Neural cell (in vitro differentiated cells): ENCODE data around the gene CIRBP. TPM values are rescaled to one million over a fixed set of nuclear protein-coding genes. Genes with fewer than 3 reads are reported as not detected.

Experiments
- H2AFZ ChIP-seq: fragments of 200-600, 300-800 bp; sonication (generic), shearing (Covaris generic); 2 replicates; pipeline ENCODE4 v1.6.0; 2014; ENCODE audit warnings: low read depth, mild to moderate bottlenecking, antibody characterized with exemption, low read length, moderate library complexity
- H3F3A ChIP-seq: fragments of 200-600 bp; shearing (Covaris generic); 2 replicates; pipeline ENCODE4 v1.6.1; 2016; ENCODE audit warnings: mild to moderate bottlenecking, moderate library complexity, mixed read lengths, antibody characterized with exemption, low read length; ENCODE audit not compliant: insufficient read depth, poor library complexity, severe bottlenecking
- H3K27ac ChIP-seq: fragments of 200-600, 300-800 bp; sonication (generic), shearing (Covaris generic); 2 replicates; pipeline ENCODE4 v1.5.1; 2014; ENCODE audit warnings: mild to moderate bottlenecking, low read length, moderate library complexity
- H3K27me3 ChIP-seq: fragments of 300-800, 200-600 bp; sonication (generic), shearing (Covaris generic); 2 replicates; pipeline ENCODE4 v1.6.0; 2014; ENCODE audit warnings: mild to moderate bottlenecking, low read depth, low read length, moderate library complexity; ENCODE audit not compliant: insufficient read depth
- H3K36me3 ChIP-seq: fragments of 300-800, 200-600 bp; sonication (generic), shearing (Covaris generic); 2 replicates; pipeline ENCODE4 v1.5.1; 2014; ENCODE audit warnings: mild to moderate bottlenecking, antibody characterized with exemption, low read length, moderate library complexity; ENCODE audit not compliant: insufficient read depth
- H3K4me2 ChIP-seq: fragments of 300-800, 200-600 bp; sonication (generic), shearing (Covaris generic); 2 replicates; pipeline ENCODE4 v1.6.0; 2014; ENCODE audit warnings: mild to moderate bottlenecking, low read length
- H3K4me3 ChIP-seq: fragments of 300-800, 200-600 bp; sonication (generic), shearing (Covaris generic); 2 replicates; pipeline ENCODE4 v1.5.1; 2014; ENCODE audit warnings: mild to moderate bottlenecking, low read length, moderate library complexity
- H3K79me2 ChIP-seq: fragments of 200-600 bp; shearing (Covaris generic); replicated peaks from 2 replicates; pipeline ENCODE4 v1.6.0; 2014; ENCODE audit warnings: mild to moderate bottlenecking, low read length, moderate library complexity; ENCODE audit not compliant: insufficient read depth
- H3K9ac ChIP-seq: fragments of 300-800, 200-600 bp; sonication (generic), shearing (Covaris generic); 2 replicates; pipeline ENCODE4 v1.6.1; 2016; ENCODE audit warnings: mild to moderate bottlenecking, low read length, mixed read lengths
- H3K9me2 ChIP-seq: fragments of 200-600 bp; shearing (Covaris generic); 2 replicates; pipeline ENCODE4 v1.6.1; 2016; ENCODE audit warnings: mild to moderate bottlenecking, low read length, mixed read lengths; ENCODE audit not compliant: insufficient read depth
- H3K9me3 ChIP-seq: fragments of 200-600, 300-800 bp; sonication (generic), shearing (Covaris generic); 2 replicates; pipeline ENCODE4 v1.6.1; 2016; ENCODE audit warnings: mild to moderate bottlenecking, mixed run types, low read length, moderate library complexity, mixed read lengths
- H4K20me1 ChIP-seq: fragments of 200-600 bp; shearing (Covaris generic); 2 replicates; pipeline ENCODE4 v1.6.1; 2016; ENCODE audit warnings: mild to moderate bottlenecking, mixed run types; ENCODE audit not compliant: insufficient read depth
- CTCF ChIP-seq: fragments of 450-650 bp; IDR thresholded peaks from 2 replicates; pipeline ENCODE4 v1.5.1; 2014; ENCODE audit warnings: antibody characterized with exemption, mild to moderate bottlenecking, moderate library complexity; ENCODE audit not compliant: poor library complexity, severe bottlenecking
- EZH2 ChIP-seq: fragments of 200-600, 300-800 bp; shearing (Covaris generic), sonication (generic); IDR thresholded peaks from 2 replicates; pipeline ENCODE4 v1.6.1; 2014; ENCODE audit warnings: antibody characterized with exemption, low read length, borderline replicate concordance, mild to moderate bottlenecking; ENCODE audit not compliant: insufficient read depth, poor library complexity, severe bottlenecking
- MXI1 ChIP-seq: fragments of 450-650 bp; conservative IDR thresholded peaks from 2 replicates; pipeline ENCODE4 v1.6.1; 2014; ENCODE audit warnings: antibody characterized with exemption, mild to moderate bottlenecking; ENCODE audit not compliant: poor library complexity, severe bottlenecking
- POLR2AphosphoS5 ChIP-seq: IDR thresholded peaks from 2 replicates; pipeline ENCODE4 v1.6.1; 2012
- RAD21 ChIP-seq: fragments of 450-650 bp; conservative IDR thresholded peaks from 2 replicates; pipeline ENCODE4 v1.6.1; 2014; ENCODE audit warnings: antibody characterized with exemption, mild to moderate bottlenecking, moderate library complexity
- SMC3 ChIP-seq: fragments of 450-650 bp; conservative IDR thresholded peaks from 2 replicates; pipeline ENCODE4 v1.6.1; 2014; ENCODE audit warnings: antibody characterized with exemption, mild to moderate bottlenecking, moderate library complexity; ENCODE audit not compliant: poor library complexity
- polyA plus RNA-seq: library from polyadenylated mRNA; depleted of rRNA; stranded (reverse); fragments of >200 nt; gene quantifications from 2 replicates; pipeline ENCODE4 v1.2.3, GENCODE V29; 2014
- TF ChIP-seq, protein P1 (sequence below): IDR thresholded peaks from 2 replicates; pipeline ENCODE4 v1.6.1; 2012; ENCODE audit warnings: borderline replicate concordance

CIRBP gene
- polyA plus RNA-seq, 1 donor from 2014 or later: 1,663 TPM

- Histone ChIP-seq H4K20me1 (no peaks in the 10 kb centered on the region), H3K4me3 (no peak overlapping the region), H3K79me2 (peaks cover 47% of the 10 kb centered on the region), H3K9ac (peak overlapping the region; percentile 84), H3F3A (no peaks in the 10 kb centered on the region), H3K9me3 (no peaks in the 10 kb centered on the region), H3K27me3 (no peaks in the 10 kb centered on the region), H3K36me3 (no peaks in the 10 kb centered on the region), H3K27ac (peak overlapping the region; percentile 95), H2AFZ (no peak overlapping the region), H3K4me2 (no peak overlapping the region), H3K9me2 (no peaks in the 10 kb centered on the region)
- TF ChIP-seq EZH2 (no peak), POLR2AphosphoS5 (peak; percentile 38)
Observed at GRCh38 chr19:1259206-1259875, 9.8 kb upstream of the CIRBP start.

DNA sequence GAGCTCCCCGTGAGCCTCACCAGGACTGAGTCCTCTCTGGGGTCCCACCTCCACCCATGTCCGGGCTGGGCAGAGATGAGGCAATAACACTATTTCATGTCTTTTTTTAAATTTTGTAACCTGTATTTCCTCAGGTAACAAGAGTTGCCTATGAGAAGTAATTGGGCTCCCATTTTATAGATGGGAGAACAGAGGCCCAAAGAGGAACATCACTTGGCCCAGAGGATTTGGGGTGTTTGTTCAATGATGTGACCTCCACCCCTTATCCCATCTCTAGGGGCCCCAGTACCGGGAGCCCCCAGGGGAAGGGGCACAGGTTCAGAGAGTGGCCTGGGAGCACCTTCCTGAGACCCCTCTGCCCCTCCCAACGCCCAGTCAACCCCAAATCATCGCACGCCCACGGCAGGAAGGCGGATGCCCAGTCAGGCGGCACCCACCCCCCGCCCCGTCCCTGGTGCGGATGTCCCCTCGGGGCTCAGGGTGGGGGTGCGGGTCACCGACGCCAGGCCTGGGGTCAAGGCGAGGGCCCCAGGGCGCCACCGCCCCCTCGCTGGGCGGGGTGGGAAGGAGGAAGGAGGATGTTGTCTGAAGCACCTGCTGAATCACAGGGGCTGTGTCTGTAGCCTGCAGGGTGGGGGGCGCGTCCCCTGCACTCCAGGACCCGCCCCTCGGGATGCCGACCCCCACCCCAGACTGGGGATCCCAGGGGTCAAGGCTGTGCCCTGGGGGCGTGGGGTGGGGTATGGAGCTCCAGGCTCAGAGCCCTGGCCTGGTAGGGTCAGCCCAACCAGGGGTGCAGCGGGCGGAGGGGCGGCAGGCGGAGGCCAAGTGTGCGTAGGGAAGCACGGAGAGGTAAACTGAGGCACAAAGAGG, 9.0 kb upstream of the CIRBP start:
- Histone ChIP-seq H4K20me1 (no peaks in the 10 kb centered on the region), H3K9me2 (no peaks in the 10 kb centered on the region), H3F3A (no peaks in the 10 kb centered on the region), H2AFZ (no peak overlapping the region), H3K4me2 (peak overlapping the region; percentile 62), H3K9me3 (no peaks in the 10 kb centered on the region), H3K36me3 (no peaks in the 10 kb centered on the region), H3K27me3 (no peaks in the 10 kb centered on the region), H3K27ac (peak overlapping the region; percentile 95), H3K9ac (peak overlapping the region; percentile 84), H3K4me3 (peak overlapping the region; percentile 83), H3K79me2 (peaks cover 40% of the 10 kb centered on the region)
- TF ChIP-seq SMC3 (no peak), RAD21 (no peak), POLR2AphosphoS5 (peak; percentile 22), MXI1 (no peak), CTCF (no peak)
- TF ChIP-seq, protein P1, sequence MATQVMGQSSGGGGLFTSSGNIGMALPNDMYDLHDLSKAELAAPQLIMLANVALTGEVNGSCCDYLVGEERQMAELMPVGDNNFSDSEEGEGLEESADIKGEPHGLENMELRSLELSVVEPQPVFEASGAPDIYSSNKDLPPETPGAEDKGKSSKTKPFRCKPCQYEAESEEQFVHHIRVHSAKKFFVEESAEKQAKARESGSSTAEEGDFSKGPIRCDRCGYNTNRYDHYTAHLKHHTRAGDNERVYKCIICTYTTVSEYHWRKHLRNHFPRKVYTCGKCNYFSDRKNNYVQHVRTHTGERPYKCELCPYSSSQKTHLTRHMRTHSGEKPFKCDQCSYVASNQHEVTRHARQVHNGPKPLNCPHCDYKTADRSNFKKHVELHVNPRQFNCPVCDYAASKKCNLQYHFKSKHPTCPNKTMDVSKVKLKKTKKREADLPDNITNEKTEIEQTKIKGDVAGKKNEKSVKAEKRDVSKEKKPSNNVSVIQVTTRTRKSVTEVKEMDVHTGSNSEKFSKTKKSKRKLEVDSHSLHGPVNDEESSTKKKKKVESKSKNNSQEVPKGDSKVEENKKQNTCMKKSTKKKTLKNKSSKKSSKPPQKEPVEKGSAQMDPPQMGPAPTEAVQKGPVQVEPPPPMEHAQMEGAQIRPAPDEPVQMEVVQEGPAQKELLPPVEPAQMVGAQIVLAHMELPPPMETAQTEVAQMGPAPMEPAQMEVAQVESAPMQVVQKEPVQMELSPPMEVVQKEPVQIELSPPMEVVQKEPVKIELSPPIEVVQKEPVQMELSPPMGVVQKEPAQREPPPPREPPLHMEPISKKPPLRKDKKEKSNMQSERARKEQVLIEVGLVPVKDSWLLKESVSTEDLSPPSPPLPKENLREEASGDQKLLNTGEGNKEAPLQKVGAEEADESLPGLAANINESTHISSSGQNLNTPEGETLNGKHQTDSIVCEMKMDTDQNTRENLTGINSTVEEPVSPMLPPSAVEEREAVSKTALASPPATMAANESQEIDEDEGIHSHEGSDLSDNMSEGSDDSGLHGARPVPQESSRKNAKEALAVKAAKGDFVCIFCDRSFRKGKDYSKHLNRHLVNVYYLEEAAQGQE: no peak
